HepG2 (cell line): ENCODE results near the gene CPT1B. TPM values are rescaled to one million over a fixed set of nuclear protein-coding genes. Genes with fewer than 3 reads are reported as not detected.

Experiments
- AGO1 ChIP-seq: fragments of 200-400 bp; formaldehyde crosslinking; IDR thresholded peaks from 2 replicates; pipeline ENCODE4 v1.6.1; 2017; ENCODE audit warnings: mild to moderate bottlenecking, low read depth, low read length, moderate library complexity; ENCODE audit not compliant: poor library complexity, severe bottlenecking
- CERS6 ChIP-seq: sonication (generic); formaldehyde crosslinking; IDR thresholded peaks from 2 replicates; pipeline ENCODE4 v1.5.0; 2020; ENCODE audit warnings: missing genetic modification reagents
- FIP1L1 ChIP-seq: fragments of 200-400 bp; formaldehyde crosslinking; IDR thresholded peaks from 2 replicates; pipeline ENCODE4 v1.6.1; 2018; ENCODE audit warnings: low read depth, mild to moderate bottlenecking, low read length, moderate library complexity, borderline replicate concordance; ENCODE audit not compliant: insufficient read depth
- FOSL2 ChIP-seq: sonication (generic); formaldehyde crosslinking; IDR thresholded peaks from 2 replicates; pipeline ENCODE4 v1.4.0; 2020; ENCODE audit warnings: missing genetic modification reagents
- FOXA3 ChIP-seq: IDR thresholded peaks from 2 replicates; pipeline ENCODE4 v1.6.1; 2016; ENCODE audit warnings: missing genetic modification reagents, missing compliant biosample characterization
- ISX ChIP-seq: sonication (generic); formaldehyde crosslinking; conservative IDR thresholded peaks from 2 replicates; pipeline ENCODE4 v1.5.0; 2020; ENCODE audit warnings: missing genetic modification reagents
- MAZ ChIP-seq, 2 experiments: sonication (generic) in 1 of 2; formaldehyde crosslinking in 1 of 2; IDR thresholded peaks; 2 replicates each; pipeline versions ENCODE4 v1.5.0 to v1.6.1; 2012 to 2020; ENCODE audit warnings: low read depth in 2 of 2, mild to moderate bottlenecking in 2 of 2, borderline replicate concordance in 1 of 2, improper control_type of control experiment in 1 of 2, low read length in 1 of 2, missing genetic modification reagents in 1 of 2, moderate library complexity in 1 of 2
- NONO ChIP-seq, 2 experiments: fragments of 450-650 bp in 1 of 2; sonication (generic) in 1 of 2; formaldehyde crosslinking in 1 of 2; IDR thresholded peaks in 1 of 2; conservative IDR thresholded peaks in 1 of 2; 2 replicates each; pipeline versions ENCODE4 v1.6.1 to v1.8.0; 2017 to 2022; ENCODE audit warnings: mild to moderate bottlenecking in 1 of 2, missing genetic modification reagents in 1 of 2, moderate library complexity in 1 of 2
- RBFOX2 ChIP-seq: fragments of 200-400 bp; formaldehyde crosslinking; IDR thresholded peaks from 2 replicates; pipeline ENCODE4 v1.6.1; 2017; ENCODE audit warnings: low read depth, mild to moderate bottlenecking, low read length
- SRSF4 ChIP-seq: fragments of 200-400 bp; formaldehyde crosslinking; IDR thresholded peaks from one replicate; pipeline ENCODE4 v1.6.1; 2018; ENCODE audit warnings: mild to moderate bottlenecking, low read depth, low read length, moderate library complexity; ENCODE audit not compliant: poor library complexity, severe bottlenecking
- TEAD2 ChIP-seq: sonication (generic); formaldehyde crosslinking; IDR thresholded peaks from 2 replicates; pipeline ENCODE4 v1.9.0; 2021; ENCODE audit warnings: missing genetic modification reagents
- TGIF2 ChIP-seq: IDR thresholded peaks from 2 replicates; pipeline ENCODE4 v1.6.1; 2016; ENCODE audit warnings: control low read depth, missing compliant biosample characterization
- ZNF101 ChIP-seq: sonication (generic); formaldehyde crosslinking; IDR thresholded peaks from 2 replicates; pipeline ENCODE4 v1.4.0; 2020; ENCODE audit warnings: mild to moderate bottlenecking, low read depth, missing genetic modification reagents, borderline replicate concordance
- ZNF234 ChIP-seq: sonication (generic); formaldehyde crosslinking; conservative IDR thresholded peaks from 2 replicates; pipeline ENCODE4 v1.5.1; 2020; ENCODE audit warnings: mild to moderate bottlenecking, missing genetic modification reagents
- ZNF253 ChIP-seq: sonication (generic); formaldehyde crosslinking; IDR thresholded peaks from 2 replicates; pipeline ENCODE4 v1.8.0; 2022; ENCODE audit warnings: mild to moderate bottlenecking, missing genetic modification reagents, borderline replicate concordance
- ZNF407 ChIP-seq: sonication (generic); formaldehyde crosslinking; IDR thresholded peaks from one replicate; pipeline ENCODE4 v1.5.1; 2020; ENCODE audit warnings: mild to moderate bottlenecking, missing genetic modification reagents; ENCODE audit errors: not compliant biosample characterization
- ZNF468 ChIP-seq: sonication (generic); formaldehyde crosslinking; IDR thresholded peaks from 2 replicates; pipeline ENCODE4 v1.8.0; 2022; ENCODE audit warnings: mild to moderate bottlenecking, moderate library complexity, missing genetic modification reagents
- ZNF619 ChIP-seq: sonication (generic); formaldehyde crosslinking; IDR thresholded peaks from 2 replicates; pipeline ENCODE4 v1.4.0; 2020; ENCODE audit warnings: mild to moderate bottlenecking, missing genetic modification reagents
- ZNF761 ChIP-seq: sonication (generic); formaldehyde crosslinking; conservative IDR thresholded peaks from 2 replicates; pipeline ENCODE4 v1.4.0; 2020; ENCODE audit warnings: mild to moderate bottlenecking, missing genetic modification reagents
- polyA plus RNA-seq, 8 experiments: library from polyadenylated mRNA; depleted of rRNA in 3 of 8; stranded (reverse) in 7 of 8; unstranded in 1 of 8; fragments of >200 nt; fragmentation: Illumina TruSeq in 4 of 8; extraction: Trizol in 4 of 8; gene quantifications; 2 replicates each; pipeline versions ENCODE4 v1.2.1 to v1.2.3, GENCODE V29; 2011 to 2016; ENCODE audit warnings: low read depth in 4 of 8, missing spikeins in 1 of 8, mixed read lengths in 1 of 8; ENCODE audit not compliant: insufficient read depth in 1 of 8
- total RNA-seq, 5 experiments: library from RNA; depleted of rRNA; stranded (reverse); fragments of >200 nt; fragmentation: Illumina TruSeq; extraction: Trizol; gene quantifications; 2 replicates each; pipeline ENCODE4 v1.2.3, GENCODE V29; 2016; ENCODE audit warnings: low read depth in 1 of 5

The CPT1B gene
- total and polyA plus RNA-seq, 2 of the 13 experiments (the other 11 are each of a cell fraction or from before 2014, with no cell fraction given) = 9.2 to 19.5 TPM

GRCh38 chr22:50613291-50613981 lies 35.2 kb upstream of the CPT1B start (continued):
- TF ChIP-seq TEAD2 (CRISPR knock-in tag) = no peak
- no peak for TF ChIP-seq SRSF4
- TF ChIP-seq ZNF407 (CRISPR knock-in tag) = no peak
- peak; percentile 57; the same call in 1 of the 2 replicates for TF ChIP-seq FOXA3 (CRISPR knock-in tag)
- TF ChIP-seq MAZ (IDR thresholded peaks at IDR 0.05; ENCODE audit: borderline replicate concordance, low read depth, low read length) = no peak
- peak; percentile 49; the same call in 1 of the 2 replicates for TF ChIP-seq MAZ (CRISPR knock-in tag; IDR thresholded peaks at IDR 0.05; ENCODE audit: low read depth)
- peak; percentile 49 for TF ChIP-seq RBFOX2
- TF ChIP-seq ZNF468 (CRISPR knock-in tag) = no peak
- TF ChIP-seq ISX (CRISPR knock-in tag) = no peak
- TF ChIP-seq CERS6 (CRISPR knock-in tag) = no peak; the same call in 1 of the 2 replicates
- TF ChIP-seq ZNF619 = peak; percentile 72; the same call in 1 of the 2 replicates
- TF ChIP-seq ZNF101 = no peak
- no peak for TF ChIP-seq ZNF761
- TF ChIP-seq ZNF253 = no peak
- TF ChIP-seq FOSL2 (CRISPR knock-in tag) = 0 out of 2 replicates have a peak, but pooled peaks have one; percentile 10
- no peak for TF ChIP-seq ZNF234
- no peak for TF ChIP-seq FIP1L1
- no peak for TF ChIP-seq NONO (IDR thresholded peaks at IDR 0.05)
- no peak for TF ChIP-seq NONO (CRISPR knock-in tag; conservative IDR thresholded peaks at IDR 0.05)
- 0 out of 2 replicates have a peak, but pooled peaks have one; percentile 9 for TF ChIP-seq TGIF2 (CRISPR knock-in tag)
- TF ChIP-seq AGO1 = no peak
